Stimulated activated CD8-positive, alpha-beta memory T cell treated with anti-CD3 and anti-CD28 coated beads, Interleukin-15, amount 100 ng/mL, for 24 hours (primary cell): ENCODE data around the gene TYROBP.
"Not testable (repeated sequence)": the region's sequence is repeated elsewhere in the genome, so short reads cannot be mapped to it uniquely, and the experiment has no call there.

ENCODE experiments used
- DNase-seq: peaks from one replicate; pipeline ENCODE4 v3.0.0-alpha.2; 2020; ENCODE audit warnings: low read depth

Gene TYROBP

GRCh38 chr19:35899547-35900214, 8.4 kb downstream of the TYROBP start:
- DNase-seq: peak; percentile 75

DNA sequence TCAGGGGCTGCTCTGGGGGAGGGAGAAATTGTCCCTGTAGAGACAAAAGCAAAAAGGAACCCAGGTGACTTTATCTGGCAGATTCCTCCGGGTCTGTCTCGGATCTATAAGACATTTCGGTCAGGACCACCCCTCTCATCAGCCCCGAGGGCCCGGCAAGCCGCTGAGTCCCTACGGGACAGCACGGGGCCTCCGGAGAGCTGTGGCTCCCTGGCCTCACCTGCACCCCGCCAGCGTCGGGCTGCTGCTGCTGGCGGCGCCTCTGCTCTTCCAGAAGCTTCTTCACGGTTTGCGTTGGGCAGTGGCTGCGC, 9.6 kb downstream of the TYROBP start:
- DNase-seq: no peak

GRCh38 chr19:35897706-35898451, 10.2 kb downstream of the TYROBP start:
- no peak for DNase-seq

DNA sequence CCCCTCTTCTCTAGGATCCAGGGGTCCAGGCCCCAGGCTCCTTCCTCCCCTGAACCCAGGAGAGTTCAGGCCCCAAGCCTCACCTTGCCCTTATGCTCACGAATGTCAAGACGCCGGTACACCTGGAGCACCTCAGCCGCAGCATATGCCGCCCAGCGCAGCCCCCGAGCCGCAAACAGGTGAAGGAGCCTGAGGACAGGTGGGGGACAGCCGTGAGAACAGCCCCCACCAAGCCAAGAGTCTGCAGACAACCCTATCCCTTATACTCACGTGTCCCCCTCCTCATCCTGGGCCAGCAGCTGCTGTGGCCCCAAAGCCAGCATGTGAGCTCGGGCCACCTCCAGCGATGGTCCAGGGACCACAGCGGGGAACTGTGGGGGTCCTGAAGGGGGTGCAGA, 11.5 kb downstream of the TYROBP start:
- DNase-seq: no peak

DNA sequence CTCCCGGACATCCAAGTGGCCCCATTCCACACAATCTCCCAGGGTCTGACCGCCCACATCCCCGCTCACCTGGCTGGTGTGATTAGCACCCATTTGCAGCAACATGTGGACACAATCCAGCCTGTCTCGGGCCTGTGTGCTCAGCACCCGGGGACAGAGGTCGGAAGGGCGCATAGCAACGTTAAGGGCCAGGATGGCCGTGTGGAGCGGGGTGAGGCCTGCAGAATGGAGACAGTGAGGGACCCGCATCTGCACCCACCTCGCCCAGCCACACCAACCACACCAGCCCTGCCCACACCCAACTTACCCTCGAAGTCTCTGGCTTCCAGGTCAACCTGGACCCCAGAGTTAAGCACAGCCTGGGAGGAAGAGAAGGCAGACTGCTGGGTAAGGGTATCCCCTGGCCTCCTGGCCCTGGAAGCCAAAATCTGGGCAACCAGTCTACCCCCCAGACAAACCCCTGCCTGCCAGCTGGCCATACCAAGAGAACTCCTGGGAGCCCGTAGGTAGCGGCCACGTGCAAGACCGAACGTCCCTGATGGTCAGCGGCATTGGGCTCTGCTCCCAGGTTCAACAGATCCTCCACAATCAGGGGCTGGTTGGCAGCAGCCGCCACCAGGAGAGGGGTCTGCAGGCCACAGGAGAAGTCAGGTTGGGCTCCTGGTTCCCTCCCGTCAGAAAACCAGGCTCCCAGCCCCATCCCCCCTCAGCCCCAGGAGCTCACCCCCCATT, 12.0 kb downstream of the TYROBP start:
- DNase-seq: no peak

GRCh38 chr19:35894342-35894741, 13.8 kb downstream of the TYROBP start:
- no peak for DNase-seq

GRCh38 chr19:35891819-35892218, 16.3 kb downstream of the TYROBP start:
- not testable (repeated sequence) for DNase-seq

- DNase-seq: no peak
Measured at GRCh38 chr19:35890113-35890650, 17.9 kb downstream of the TYROBP start.

DNA sequence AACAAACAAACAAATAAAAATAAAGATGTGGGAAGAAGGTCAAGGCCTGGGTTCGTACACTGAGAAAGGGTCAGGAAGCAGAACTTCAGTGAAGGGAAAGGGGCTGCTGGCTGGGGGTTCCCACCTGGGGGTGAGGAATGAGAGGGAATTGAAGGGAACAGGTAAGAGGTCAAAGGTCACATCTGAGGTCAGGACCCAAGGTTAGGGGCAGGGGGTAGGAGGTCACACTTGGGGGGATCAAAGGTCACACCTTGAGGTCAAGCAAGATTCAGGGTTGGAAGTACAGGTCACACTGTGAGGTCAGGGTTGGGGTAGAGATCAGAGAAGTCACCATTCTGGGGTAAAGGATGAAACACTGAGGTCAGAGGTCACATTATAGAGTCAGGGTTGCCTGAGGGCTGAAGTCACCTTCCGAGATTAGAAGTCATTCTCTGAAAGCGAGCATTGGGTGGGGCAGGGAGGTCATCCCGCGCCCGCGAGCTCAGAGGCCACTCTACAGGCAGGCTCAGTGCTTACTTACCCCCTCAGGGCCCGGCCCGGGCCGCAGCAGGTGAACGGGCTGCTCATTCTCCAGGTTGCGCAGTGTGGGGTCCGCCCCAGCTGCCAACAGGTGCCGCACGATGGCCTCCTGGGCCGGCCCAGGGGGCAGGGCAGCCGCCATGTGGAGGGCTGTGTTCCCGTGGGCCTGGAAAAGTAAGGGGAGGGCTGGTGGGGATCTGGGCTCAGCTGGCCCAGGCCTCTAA, 18.6 kb downstream of the TYROBP start:
- DNase-seq: no peak

- DNase-seq: no peak
Measured at GRCh38 chr19:35888398-35888797, 19.7 kb downstream of the TYROBP start.

GRCh38 chr19:35887197-35887596, 20.9 kb downstream of the TYROBP start:
- no peak for DNase-seq

DNA sequence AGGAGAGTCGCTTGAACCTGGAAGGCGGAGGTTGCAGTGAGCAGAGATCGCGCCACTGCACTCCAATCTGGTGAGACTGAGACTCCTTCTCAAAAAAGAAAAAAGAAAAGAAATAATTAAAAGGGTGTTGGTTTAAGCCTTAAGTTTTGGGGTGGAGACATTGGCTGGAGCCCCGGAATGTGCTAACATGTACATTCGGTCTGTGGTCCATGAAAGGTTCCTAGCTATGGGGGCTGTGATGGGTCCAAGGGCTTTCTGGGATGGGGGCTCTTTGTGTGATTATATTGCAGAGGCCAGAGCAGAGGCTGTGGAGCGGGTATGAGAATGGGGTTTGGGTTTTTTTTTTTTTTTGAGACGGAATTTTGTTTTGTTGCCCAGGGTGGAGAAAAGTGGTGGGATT, 22.2 kb downstream of the TYROBP start:
- DNase-seq: no peak

GRCh38 chr19:35885225-35885738, 22.8 kb downstream of the TYROBP start:
- no peak for DNase-seq

DNA sequence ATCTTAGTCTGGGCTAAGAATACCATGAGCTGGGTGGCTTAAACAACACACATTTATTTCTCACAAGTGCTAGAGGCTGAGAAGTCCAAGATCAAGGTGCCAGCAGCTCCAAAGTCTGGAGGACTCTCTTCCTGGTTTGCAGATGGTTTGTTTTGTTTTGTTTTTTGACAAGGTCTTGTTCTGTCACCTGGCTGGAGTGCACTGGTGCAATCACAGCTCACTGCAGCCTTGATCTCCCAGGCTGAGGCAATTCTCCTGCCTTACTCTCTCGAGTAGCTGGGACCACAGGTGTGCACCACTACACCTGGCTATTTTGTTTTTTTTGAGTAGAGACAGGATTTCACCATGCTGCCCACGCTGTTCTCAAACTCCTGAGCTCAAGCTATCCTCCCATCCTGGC, 24.2 kb downstream of the TYROBP start:
- DNase-seq: no peak

DNA sequence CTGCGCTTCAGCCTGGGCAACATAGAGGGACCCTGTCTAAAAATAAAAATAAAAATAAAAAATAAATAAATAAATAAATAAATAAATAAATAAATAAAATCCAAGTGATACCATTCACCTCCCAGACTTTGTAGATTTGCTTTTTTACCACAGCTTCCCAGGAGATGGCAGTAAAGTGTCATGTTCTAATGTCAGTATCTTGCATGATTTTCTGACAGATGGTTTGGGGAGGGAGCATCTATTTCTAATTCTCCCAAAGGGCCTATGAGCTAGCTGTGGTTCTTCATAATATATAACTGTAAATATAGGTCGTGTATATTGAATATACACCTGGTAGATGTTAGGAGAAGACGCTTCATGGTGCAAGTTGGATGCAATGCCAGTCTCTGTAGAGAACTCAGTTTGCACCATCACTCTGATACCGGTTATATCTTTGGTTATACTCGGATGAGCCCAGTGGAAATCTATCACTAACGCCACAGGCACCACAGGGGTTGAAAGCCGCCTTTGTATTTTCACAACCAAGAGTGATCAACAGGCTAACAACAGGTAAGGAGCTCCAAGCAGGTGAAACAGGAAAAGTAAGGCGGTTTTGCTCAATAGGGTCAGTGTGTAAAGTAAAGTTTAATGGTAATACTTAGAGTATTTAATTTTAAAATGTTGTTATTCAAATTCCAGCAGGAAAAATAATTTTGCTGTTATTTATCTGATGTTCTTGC, 25.8 kb downstream of the TYROBP start:
- DNase-seq: no peak

- DNase-seq: peak; percentile 69
Measured at GRCh38 chr19:35879770-35880317, 28.3 kb downstream of the TYROBP start.

- DNase-seq: no peak
Measured at GRCh38 chr19:35879068-35879467, 29.0 kb downstream of the TYROBP start.

DNA sequence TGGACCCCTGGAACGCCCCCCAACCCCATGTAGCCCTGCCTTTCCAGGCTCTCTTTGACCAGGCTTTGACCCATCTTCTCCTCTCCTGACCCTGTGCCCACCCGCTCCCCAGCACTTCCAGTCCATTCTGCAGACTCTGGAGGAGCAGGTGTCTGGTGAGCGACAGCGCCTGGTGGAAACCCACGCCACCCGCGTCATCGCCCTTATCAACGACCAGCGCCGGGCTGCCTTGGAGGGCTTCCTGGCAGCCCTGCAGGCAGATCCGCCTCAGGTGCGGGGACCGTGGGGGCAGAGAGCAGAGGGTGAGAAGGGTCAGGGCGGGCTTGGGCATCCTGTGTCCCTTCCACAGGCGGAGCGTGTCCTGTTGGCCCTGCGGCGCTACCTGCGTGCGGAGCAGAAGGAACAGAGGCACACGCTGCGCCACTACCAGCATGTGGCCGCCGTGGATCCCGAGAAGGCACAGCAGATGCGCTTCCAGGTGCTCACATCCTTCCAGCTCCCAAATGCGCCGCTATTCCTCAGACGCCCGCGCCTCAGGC, 33.6 kb downstream of the TYROBP start:
- DNase-seq: no peak

DNA sequence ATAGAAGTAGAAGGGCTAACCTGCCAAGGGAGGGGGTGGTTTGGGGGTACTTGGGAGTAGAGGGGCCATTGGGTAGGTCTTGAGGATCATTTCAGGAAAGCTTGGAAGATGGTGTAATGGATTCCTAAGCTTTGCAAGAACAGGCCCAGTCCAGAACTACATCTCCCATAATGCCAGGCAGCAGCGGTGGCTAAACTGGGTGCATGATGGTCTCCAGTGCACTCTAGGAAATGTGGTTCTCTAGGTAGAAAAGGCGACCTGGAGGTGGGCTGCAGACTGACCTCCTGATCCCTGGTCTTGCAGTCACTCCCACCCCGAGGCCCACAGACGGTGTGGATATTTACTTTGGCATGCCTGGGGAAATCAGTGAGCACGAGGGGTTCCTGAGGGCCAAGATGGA, 35.9 kb downstream of the TYROBP start:
- DNase-seq: no peak

DNA sequence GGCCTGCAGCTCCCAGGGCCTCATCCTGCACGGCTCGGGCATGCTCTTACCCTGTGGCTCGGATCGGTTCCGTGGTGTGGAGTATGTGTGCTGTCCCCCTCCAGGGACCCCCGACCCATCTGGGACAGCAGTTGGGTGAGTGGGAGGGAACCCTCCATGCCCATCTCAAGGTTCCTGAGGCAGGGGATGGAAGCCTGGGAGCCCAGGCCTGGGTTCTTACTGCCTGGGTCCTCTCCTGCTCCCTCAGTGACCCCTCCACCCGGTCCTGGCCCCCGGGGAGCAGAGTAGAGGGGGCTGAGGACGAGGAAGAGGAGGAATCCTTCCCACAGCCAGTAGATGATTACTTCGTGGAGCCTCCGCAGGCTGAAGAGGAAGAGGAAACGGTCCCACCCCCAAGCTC, 36.5 kb downstream of the TYROBP start:
- no peak for DNase-seq

- DNase-seq: no peak
Measured at GRCh38 chr19:35870798-35871197, 37.3 kb downstream of the TYROBP start.
